Breast epithelium (tissue), 4 donors: ENCODE results near the gene PALM3. TPM values are rescaled to one million over a fixed set of nuclear protein-coding genes. Genes with fewer than 3 reads are reported as not detected.
A peak's percentile ranks its signal among the peaks of the same experiment; 100 is the strongest.

ENCODE experiments used
- DNase-seq, 2 donors: peaks; one replicate each; pipeline ENCODE4 v3.0.0-alpha.2; 2019; ENCODE audit warnings: low spot score in 2 of 2
- H3K27ac ChIP-seq, 2 donors: fragments of 200-600 bp; sonication (generic) in 1 of 2; one replicate each; pipeline ENCODE4 v1.5.1; 2016 to 2019; ENCODE audit warnings: mild to moderate bottlenecking in 1 of 2
- H3K27me3 ChIP-seq, 2 donors: fragments of 200-600 bp; sonication (generic) in 1 of 2; one replicate each; pipeline versions ENCODE4 v1.5.1 to v1.6.0; 2017 to 2019; ENCODE audit warnings: control low read depth in 1 of 2, mild to moderate bottlenecking in 1 of 2
- H3K36me3 ChIP-seq: fragments of 200-600 bp; one replicate; pipeline ENCODE4 v1.5.1; 2019
- H3K4me1 ChIP-seq, 2 donors: fragments of 200-600 bp; sonication (generic); one replicate each; pipeline ENCODE4 v1.5.1; 2016 to 2019; ENCODE audit warnings: control low read depth in 1 of 2
- H3K4me3 ChIP-seq, 3 donors: fragments of 200-600 bp; sonication (generic); 1 replicate in 2 of 3; 2 replicates in 1 of 3; pipeline ENCODE4 v1.5.1; 2016 to 2019; ENCODE audit warnings: mild to moderate bottlenecking in 3 of 3, moderate library complexity in 2 of 3
- H3K9me3 ChIP-seq, 2 donors: fragments of 200-600 bp; sonication (generic) in 1 of 2; one replicate each; pipeline ENCODE4 v1.5.1; 2016 to 2019; ENCODE audit warnings: control low read depth in 1 of 2
- CTCF ChIP-seq, 3 donors: fragments of 450-650 bp; IDR thresholded peaks; one replicate each; pipeline ENCODE4 v1.5.1; 2016 to 2017; ENCODE audit warnings: antibody characterized with exemption in 3 of 3, mild to moderate bottlenecking in 3 of 3, moderate library complexity in 3 of 3
- POLR2A ChIP-seq: fragments of 450-650 bp; IDR thresholded peaks from one replicate; pipeline ENCODE4 v1.6.1; 2016; ENCODE audit warnings: antibody characterized with exemption, mild to moderate bottlenecking, moderate library complexity
- POLR2AphosphoS5 ChIP-seq, 3 donors: sonication (generic); formaldehyde crosslinking; IDR thresholded peaks; one replicate each; pipeline ENCODE4 v1.6.1; 2017; ENCODE audit warnings: antibody characterized with exemption in 3 of 3
- intact Hi-C: fragments of 100-400 bp; cut with DNase I; formaldehyde crosslinking; loops from one replicate; pipeline ENCODE4 v1.15.1; 2023; ENCODE audit warnings: low total_unique reads
- total RNA-seq, 3 donors: library from RNA; depleted of rRNA; stranded (reverse); fragments of >200 nt; gene quantifications; one replicate each; pipeline ENCODE4 v1.1.0, GENCODE V29; 2016

PALM3 gene
- total RNA-seq, 3 donors from 2014 or later = 2.5 to 3.9 TPM; not detected in 1

GRCh38 chr19:14089662-14090508, 28.0 kb upstream of the PALM3 start:
- H3K27ac ChIP-seq = peak overlapping the region; percentile 40 to 65
- intact Hi-C loops = loop anchor here (2.0 kb wide), 1 partner anchor 53 kb away; no protein-coding TSS in a partner anchor
- H3K4me1 ChIP-seq = no peaks in the 10 kb centered on the region
- no peaks in the 10 kb centered on the region for H3K27me3 ChIP-seq
- H3K4me3 ChIP-seq = peak overlapping the region; percentile 69 to 90 (median 87)
- H3K36me3 ChIP-seq = no peaks in the 10 kb centered on the region
- DNase-seq = no peak
- H3K9me3 ChIP-seq = peaks cover 8 to 11% of the 10 kb centered on the region in 2 donors
- TF ChIP-seq POLR2A (no peak), POLR2AphosphoS5 (IDR thresholded peaks at IDR 0.05) (no peak), CTCF (IDR thresholded peaks at IDR 0.05) (peak in 1 of 3 donors; percentile 16)

GRCh38 chr19:14089412-14089661, 27.5 kb upstream of the PALM3 start:
- TF ChIP-seq POLR2A (no peak), CTCF (IDR thresholded peaks at IDR 0.05) (no peak), POLR2AphosphoS5 (IDR thresholded peaks at IDR 0.05) (no peak)
- H3K27ac ChIP-seq = peak overlapping the region; percentile 40 to 65
- peak overlapping the region; percentile 69 to 90 (median 87) for H3K4me3 ChIP-seq
- peaks cover 8 to 11% of the 10 kb centered on the region in 2 donors for H3K9me3 ChIP-seq
- no peak for DNase-seq
- H3K27me3 ChIP-seq = no peaks in the 10 kb centered on the region
- no peaks in the 10 kb centered on the region for H3K36me3 ChIP-seq
- H3K4me1 ChIP-seq = no peaks in the 10 kb centered on the region
- intact Hi-C loops = loop anchor here (2.0 kb wide), 1 partner anchor 53 kb away; no protein-coding TSS in a partner anchor

- H3K4me3 ChIP-seq = peak overlapping the region in 2 of 3 donors; percentile 87 to 90
- no peaks in the 10 kb centered on the region for H3K4me1 ChIP-seq
- no peak overlapping the region for H3K27ac ChIP-seq
- intact Hi-C loops = loop anchor here (2.0 kb wide), 1 partner anchor 54 kb away; no protein-coding TSS in a partner anchor
- H3K9me3 ChIP-seq = peaks cover 8 to 11% of the 10 kb centered on the region in 2 donors
- DNase-seq = no peak
- H3K27me3 ChIP-seq = no peaks in the 10 kb centered on the region
- TF ChIP-seq CTCF (IDR thresholded peaks at IDR 0.05) (no peak), POLR2AphosphoS5 (IDR thresholded peaks at IDR 0.05) (no peak), POLR2A (no peak)
- no peaks in the 10 kb centered on the region for H3K36me3 ChIP-seq
Observed at GRCh38 chr19:14088634-14089411, 26.9 kb upstream of the PALM3 start.

- no peak for DNase-seq
- Histone ChIP-seq H3K4me1 (no peaks in the 10 kb centered on the region), H3K27ac (no peak overlapping the region), H3K4me3 (no peak overlapping the region), H3K9me3 (no peaks in the 10 kb centered on the region), H3K27me3 (no peaks in the 10 kb centered on the region), H3K36me3 (no peaks in the 10 kb centered on the region)
- intact Hi-C loops = no loop called here
- no peak for TF ChIP-seq POLR2AphosphoS5 (IDR thresholded peaks at IDR 0.05)
- TF ChIP-seq CTCF (IDR thresholded peaks at IDR 0.05) = no peak
- TF ChIP-seq POLR2A = no peak
Observed at GRCh38 chr19:14086098-14086497, 24.2 kb upstream of the PALM3 start.
